Vagina (tissue), 2 donors: ENCODE results near the gene CIAO2B.

Experiments used
- CTCF ChIP-seq, 3 experiments: fragments of 450-650 bp in 2 of 3; fragments of 200-600 bp in 1 of 3; sonication (generic) in 1 of 3; IDR thresholded peaks; one replicate each; pipeline ENCODE4 v1.5.1; 2017 to 2019; ENCODE audit warnings: antibody characterized with exemption in 3 of 3, mild to moderate bottlenecking in 2 of 3, moderate library complexity in 2 of 3
- POLR2AphosphoS5 ChIP-seq, 2 donors: sonication (generic); formaldehyde crosslinking; IDR thresholded peaks; one replicate each; pipeline ENCODE4 v1.9.0; 2017; ENCODE audit warnings: antibody characterized with exemption in 2 of 2, mild to moderate bottlenecking in 2 of 2, low read depth in 1 of 2; ENCODE audit not compliant: insufficient read depth in 1 of 2

DNA sequence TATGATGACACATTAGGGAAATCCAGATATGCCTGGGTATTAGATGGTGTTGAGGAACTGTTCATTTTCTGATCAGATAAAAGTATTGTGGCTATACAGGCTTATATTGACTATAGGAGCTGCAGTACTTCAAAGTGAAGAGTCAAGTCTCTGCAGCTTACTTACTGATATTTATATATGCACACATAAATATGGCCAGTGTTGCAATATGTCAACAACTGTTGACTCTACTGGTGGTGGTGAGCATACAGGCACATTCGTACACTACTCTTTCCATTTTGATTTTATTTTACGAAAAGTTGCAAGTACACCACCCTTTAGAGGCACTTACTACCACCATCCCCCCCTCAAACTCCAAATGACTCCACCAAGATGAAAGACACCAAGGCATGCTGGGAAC lies 2.5 kb downstream of the CIAO2B start:
- TF ChIP-seq CTCF (IDR thresholded peaks at IDR 0.05) (no peak), POLR2AphosphoS5 (IDR thresholded peaks at IDR 0.05; ENCODE audit: insufficient read depth in 1 of 2, low read depth in 1 of 2) (no peak)
